HL-60 (cell line): ENCODE results near the gene LPAR5.
"Not testable (repeated sequence)": the region's sequence is repeated elsewhere in the genome, so short reads cannot be mapped to it uniquely, and the experiment has no call there.

Source experiments
- DNase-seq, 2 experiments: peaks; one replicate each; pipeline ENCODE4 v3.0.0-alpha.2; 2010 to 2020; ENCODE audit warnings: low read depth in 1 of 2, low spot score in 1 of 2
- H3K27ac ChIP-seq: fragments of 250-450 bp; sonication (Bioruptor Pico); replicated peaks from 2 replicates; pipeline ENCODE4 v1.5.1; 2020; ENCODE audit warnings: mild to moderate bottlenecking, moderate library complexity
- H3K27me3 ChIP-seq: fragments of 250-450 bp; sonication (Bioruptor Pico); 2 replicates; pipeline ENCODE4 v1.5.1; 2021; ENCODE audit warnings: mild to moderate bottlenecking, moderate library complexity; ENCODE audit not compliant: insufficient read depth, poor library complexity, severe bottlenecking
- H3K4me3 ChIP-seq: replicated peaks from 2 replicates; pipeline ENCODE4 v1.5.1; 2011; ENCODE audit warnings: mild to moderate bottlenecking, control low read depth, low read length; ENCODE audit not compliant: insufficient read depth
- CTCF ChIP-seq: IDR thresholded peaks from one replicate; pipeline ENCODE4 v1.5.1; 2011; ENCODE audit warnings: low read length, control low read depth, inconsistent platforms; ENCODE audit not compliant: insufficient read depth
- GABPA ChIP-seq: IDR thresholded peaks from 2 replicates; pipeline ENCODE4 v1.6.1; 2012; ENCODE audit warnings: low read depth
- POLR2AphosphoS5 ChIP-seq: IDR thresholded peaks from 2 replicates; pipeline ENCODE4 v1.6.1; 2012; ENCODE audit warnings: low read depth
- REST ChIP-seq: IDR thresholded peaks from 2 replicates; pipeline ENCODE4 v1.6.1; 2012; ENCODE audit warnings: low read depth; ENCODE audit not compliant: insufficient replicate concordance
- SPI1 ChIP-seq: IDR thresholded peaks from 2 replicates; pipeline ENCODE4 v1.6.1; 2012; ENCODE audit warnings: low read depth, mild to moderate bottlenecking, borderline replicate concordance

LPAR5 gene

GRCh38 chr12:6603095-6603567 is 32.6 kb downstream of the LPAR5 start:
- TF ChIP-seq SPI1 (peak; percentile 21; the same call in 1 of the 2 replicates), POLR2AphosphoS5 (no peak), GABPA (no peak)
- DNase-seq, result peak in 1 of 2 experiments; percentile 72
- Histone ChIP-seq H3K27me3 (no peaks in the 10 kb centered on the region), H3K4me3 (no peak overlapping the region), H3K27ac (peak overlapping the region; percentile 47; the same call in 1 of the 2 replicates)

GRCh38 chr12:6602526-6602925 is 33.2 kb downstream of the LPAR5 start:
- H3K27ac ChIP-seq, result no peak overlapping the region
- TF ChIP-seq POLR2AphosphoS5 (no peak), REST (no peak)
- no peaks in the 10 kb centered on the region for H3K27me3 ChIP-seq
- H3K4me3 ChIP-seq, result no peak overlapping the region
- no peak for DNase-seq

- not testable (repeated sequence) for H3K27me3 ChIP-seq, H3K27ac ChIP-seq, H3K4me3 ChIP-seq, DNase-seq
Observed at GRCh38 chr12:6595673-6596072, 40.1 kb downstream of the LPAR5 start.

GRCh38 chr12:6592087-6592486 is 43.7 kb downstream of the LPAR5 start:
- H3K27ac ChIP-seq, result no peak overlapping the region
- H3K4me3 ChIP-seq, result no peak overlapping the region
- TF ChIP-seq GABPA, result no peak
- TF ChIP-seq CTCF, result no peak
- TF ChIP-seq SPI1, result no peak
- no peak for TF ChIP-seq REST
- no peak for TF ChIP-seq POLR2AphosphoS5
- no peaks in the 10 kb centered on the region for H3K27me3 ChIP-seq
- DNase-seq, result no peak

- DNase-seq, H3K4me3 ChIP-seq, H3K27ac ChIP-seq, H3K27me3 ChIP-seq: not testable (repeated sequence)
Observed at GRCh38 chr12:6586569-6586968, 49.2 kb downstream of the LPAR5 start.

- no peak overlapping the region for H3K27ac ChIP-seq
- H3K27me3 ChIP-seq, result no peaks in the 10 kb centered on the region
- no peak for DNase-seq
- no peak for TF ChIP-seq GABPA
- TF ChIP-seq SPI1, result no peak
- no peak for TF ChIP-seq CTCF
- no peak for TF ChIP-seq POLR2AphosphoS5
- no peak for TF ChIP-seq REST
- no peak overlapping the region for H3K4me3 ChIP-seq
Observed at GRCh38 chr12:6584293-6584692, 51.5 kb downstream of the LPAR5 start.
